HG02973 (cell line): ENCODE results near the gene EPN1.
A peak's percentile ranks its signal among the peaks of the same experiment; 100 is the strongest.

ENCODE experiments used
- ATAC-seq: cut with Tn5 transposase; IDR thresholded peaks from one replicate; pipeline ENCODE4 v1.9.1; 2021; ENCODE audit warnings: moderate library complexity; ENCODE audit not compliant: unreplicated experiment

EPN1 gene

DNA sequence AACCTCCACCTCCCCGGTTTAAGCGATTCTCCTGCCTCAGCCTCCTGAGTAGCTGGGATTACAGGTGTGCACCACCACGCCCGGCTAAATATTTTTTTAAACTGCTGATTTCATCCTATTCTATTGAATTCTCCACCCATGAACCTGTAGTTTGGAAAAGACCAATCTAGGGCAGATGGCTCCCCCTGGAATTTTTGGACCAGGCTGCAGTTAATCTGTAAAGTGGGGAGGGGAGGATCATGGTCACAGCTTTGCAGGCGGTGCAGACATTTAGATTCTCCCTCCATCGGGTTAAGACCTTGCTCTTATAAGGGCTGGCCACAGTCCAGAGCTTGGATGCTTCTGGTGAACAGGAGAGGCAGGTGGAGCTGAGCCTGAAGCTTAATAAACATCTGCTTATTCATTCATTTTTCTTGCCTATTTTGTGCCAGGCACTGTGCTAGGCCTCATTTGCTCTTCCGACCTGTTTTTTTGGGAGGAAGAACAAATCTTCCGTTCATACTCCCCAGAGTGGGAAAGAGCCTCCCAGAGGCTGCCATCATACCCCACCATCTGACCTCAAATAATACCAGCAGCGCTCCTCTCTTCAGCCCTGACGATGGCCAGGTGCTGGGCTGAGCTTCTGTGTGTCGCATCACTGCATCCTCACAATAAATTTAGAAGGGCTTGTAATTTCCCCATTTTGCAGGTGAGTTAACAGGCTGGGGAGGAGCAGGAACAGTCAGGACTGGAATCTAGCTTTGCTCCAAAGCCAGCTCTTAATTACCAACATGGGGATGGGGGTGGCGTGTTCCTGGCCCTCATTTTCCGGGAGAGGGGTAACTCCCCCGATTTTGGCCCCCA, 27.9 kb upstream of the EPN1 start:
- ATAC-seq = no peak

- no peak for ATAC-seq
Measured at GRCh38 chr19:55647732-55648584, 27.1 kb upstream of the EPN1 start, which contains the start of gene CCDC106. TSS of gene CCDC106 (plus strand) at chr19:55648212. CDS start at chr19:55649047, 835 bp downstream.

GRCh38 chr19:55648585-55649267, 26.3 kb upstream of the EPN1 start:
- ATAC-seq = no peak

GRCh38 chr19:55649268-55650125, 25.5 kb upstream of the EPN1 start:
- ATAC-seq = no peak

DNA sequence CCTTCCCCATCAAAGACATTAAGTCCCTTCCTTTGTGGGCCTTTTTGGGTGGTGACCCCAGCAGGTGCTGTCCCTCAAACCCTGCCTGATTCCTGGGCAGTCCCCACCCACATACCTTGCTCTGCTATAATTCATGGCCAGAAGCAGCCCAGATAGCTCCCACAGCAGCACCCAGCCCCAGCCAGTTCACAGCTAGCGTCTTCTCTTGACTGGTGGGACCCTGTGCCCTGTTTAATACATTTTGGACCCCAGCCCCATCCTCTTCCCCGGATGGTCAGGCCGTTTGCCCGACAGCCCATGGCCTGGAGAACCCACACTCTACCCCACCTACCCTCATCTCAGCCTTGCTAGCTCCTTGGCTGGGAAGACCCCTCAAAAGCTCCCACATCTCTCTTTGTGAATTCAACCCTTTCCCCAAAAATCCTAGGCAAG, 24.9 kb upstream of the EPN1 start:
- no peak for ATAC-seq

DNA sequence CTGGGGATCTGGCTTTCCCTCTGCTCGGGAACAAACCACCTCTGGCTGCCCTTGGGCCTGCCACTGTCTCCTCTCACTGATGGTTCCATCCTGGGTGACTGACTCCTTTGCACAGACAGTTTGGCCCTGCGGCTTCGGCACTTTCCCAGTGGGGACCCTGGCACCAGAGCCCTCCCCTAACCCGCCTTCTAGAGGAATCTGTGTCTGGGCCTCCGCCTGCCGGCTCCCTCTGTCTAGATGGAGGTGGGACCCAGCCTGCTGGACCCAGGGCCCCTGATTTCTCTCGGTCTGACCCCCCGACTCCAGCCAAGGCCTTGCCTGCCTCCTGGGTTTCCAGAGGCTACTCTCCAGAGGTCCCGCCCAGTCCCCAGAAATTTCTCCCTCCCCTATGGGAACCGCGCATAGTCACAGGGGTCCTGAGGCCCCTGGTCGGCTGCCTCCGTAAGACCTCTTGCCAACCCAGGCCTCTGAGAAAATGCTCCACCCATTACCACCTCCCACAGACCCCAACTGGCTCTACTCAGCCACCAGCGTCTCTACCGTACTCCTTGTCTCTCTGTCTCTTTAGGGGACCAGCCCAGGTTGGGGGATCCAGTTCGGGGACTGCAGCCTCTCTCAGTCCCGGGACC, 24.3 kb upstream of the EPN1 start:
- no peak for ATAC-seq

DNA sequence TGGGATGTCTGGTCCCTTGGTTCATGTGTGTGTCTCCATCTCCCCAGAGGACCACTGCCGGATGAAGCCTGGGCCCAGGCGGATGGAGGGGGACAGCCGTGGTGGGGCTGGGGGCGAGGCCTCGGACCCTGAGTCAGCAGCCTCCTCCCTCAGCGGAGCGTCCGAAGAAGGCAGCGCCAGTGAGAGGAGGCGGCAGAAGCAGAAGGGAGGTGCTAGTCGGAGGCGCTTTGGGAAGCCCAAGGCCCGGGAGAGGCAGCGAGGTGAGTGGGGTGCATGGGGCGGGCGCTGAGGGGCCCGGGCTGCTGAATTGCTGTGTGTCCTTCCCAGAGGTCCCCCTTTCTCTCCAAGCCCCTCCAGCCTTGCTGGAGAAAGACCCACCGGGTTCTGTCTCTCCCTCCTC, 23.8 kb upstream of the EPN1 start:
- ATAC-seq = no peak

- ATAC-seq = no peak
Measured at GRCh38 chr19:55652311-55653128, 22.5 kb upstream of the EPN1 start.

- ATAC-seq = peak; percentile 30
Measured at GRCh38 chr19:55653651-55654322, 21.2 kb upstream of the EPN1 start.

DNA sequence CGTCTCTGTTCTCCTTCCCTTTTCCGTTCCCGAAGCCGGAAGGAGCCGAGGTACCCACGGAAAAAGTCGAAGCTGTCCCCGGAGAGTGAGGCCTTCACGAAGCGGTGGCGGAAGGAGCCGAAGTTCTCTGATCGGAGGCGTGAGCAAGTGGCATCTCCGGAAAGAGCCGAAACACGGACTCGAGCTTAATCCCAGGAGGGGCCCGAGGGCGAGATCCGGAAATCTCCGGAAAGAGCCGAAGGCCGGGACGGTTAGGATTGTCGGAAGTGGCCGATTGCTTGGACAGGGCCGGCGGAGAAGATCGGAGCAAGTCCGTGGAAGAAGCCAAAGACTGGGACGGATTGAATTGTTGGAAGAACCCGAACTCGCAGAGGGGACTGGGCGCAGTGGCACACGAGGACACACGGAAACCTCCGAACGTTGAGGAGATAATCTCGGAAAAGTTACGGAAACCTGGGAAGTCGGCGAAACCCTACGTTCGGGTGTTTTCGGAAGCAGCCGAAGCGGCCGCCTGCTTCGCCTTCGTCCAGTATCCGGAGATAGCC, 20.6 kb upstream of the EPN1 start:
- peak; percentile 55 for ATAC-seq

DNA sequence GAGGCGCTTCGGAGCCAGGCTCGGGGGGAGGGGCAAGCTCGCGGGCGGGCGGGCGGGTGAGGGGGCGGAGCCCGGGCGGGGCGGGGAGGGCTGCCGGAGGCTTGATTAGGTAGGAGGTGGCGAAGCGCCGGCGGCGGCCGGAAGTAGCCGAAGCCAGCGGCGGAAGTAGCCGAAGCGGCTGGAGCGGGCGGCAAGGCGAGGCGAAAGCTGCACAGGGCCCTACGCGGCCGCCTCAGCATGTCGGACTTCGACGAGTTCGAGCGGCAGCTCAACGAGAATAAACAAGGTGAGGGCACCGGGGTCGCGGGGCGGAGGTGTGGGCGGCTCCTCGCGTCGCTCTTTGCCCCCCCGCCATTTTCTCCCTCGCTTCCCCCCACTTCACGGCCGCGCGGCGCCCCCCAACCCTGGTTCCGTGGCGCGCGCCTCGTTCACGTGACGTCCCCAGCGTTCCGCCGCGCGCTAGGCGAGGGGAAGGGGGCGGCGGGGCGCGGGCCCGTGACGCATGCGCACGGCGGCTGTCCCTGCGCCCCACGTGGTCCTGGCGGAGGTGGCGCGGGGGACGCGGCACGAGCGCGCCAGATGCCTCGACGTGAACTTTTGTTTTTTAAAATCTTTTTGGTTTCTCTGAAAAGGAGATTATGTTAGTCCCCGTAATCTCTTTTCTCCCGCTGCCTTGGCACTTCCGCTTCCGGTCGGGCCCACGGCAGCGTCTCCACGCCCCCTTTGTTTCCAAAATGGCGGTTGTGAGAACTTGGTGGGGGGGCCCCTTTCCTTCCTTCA, 20.0 kb upstream of the EPN1 start, which contains the start of gene U2AF2:
U2AF2 (plus strand) TSS at position 168 of the 780 bp plus-strand sequence; CDS start at position 238, 70 bp downstream.
- peak; percentile 41 for ATAC-seq

GRCh38 chr19:55655648-55656040, 19.4 kb upstream of the EPN1 start:
- no peak for ATAC-seq

DNA sequence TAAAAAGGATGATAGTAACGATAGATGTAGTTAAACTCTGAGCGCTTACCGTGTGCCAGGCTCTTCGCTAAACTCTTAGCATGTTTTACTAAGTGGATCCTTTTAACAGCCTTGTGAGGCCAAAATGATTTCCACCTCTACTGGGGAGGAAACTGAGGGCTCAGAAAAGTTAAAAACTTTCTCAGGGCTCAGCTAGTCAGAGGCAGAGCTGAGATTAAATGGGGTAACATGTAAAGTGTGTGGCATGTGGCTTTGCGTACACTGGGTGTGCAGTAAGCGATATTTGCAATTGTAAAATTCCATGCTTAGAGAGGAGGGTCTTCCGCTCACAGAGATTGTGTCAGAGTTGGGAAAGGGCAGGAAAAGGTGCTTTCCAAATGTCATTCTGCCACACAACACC, 18.5 kb upstream of the EPN1 start:
- ATAC-seq = no peak

DNA sequence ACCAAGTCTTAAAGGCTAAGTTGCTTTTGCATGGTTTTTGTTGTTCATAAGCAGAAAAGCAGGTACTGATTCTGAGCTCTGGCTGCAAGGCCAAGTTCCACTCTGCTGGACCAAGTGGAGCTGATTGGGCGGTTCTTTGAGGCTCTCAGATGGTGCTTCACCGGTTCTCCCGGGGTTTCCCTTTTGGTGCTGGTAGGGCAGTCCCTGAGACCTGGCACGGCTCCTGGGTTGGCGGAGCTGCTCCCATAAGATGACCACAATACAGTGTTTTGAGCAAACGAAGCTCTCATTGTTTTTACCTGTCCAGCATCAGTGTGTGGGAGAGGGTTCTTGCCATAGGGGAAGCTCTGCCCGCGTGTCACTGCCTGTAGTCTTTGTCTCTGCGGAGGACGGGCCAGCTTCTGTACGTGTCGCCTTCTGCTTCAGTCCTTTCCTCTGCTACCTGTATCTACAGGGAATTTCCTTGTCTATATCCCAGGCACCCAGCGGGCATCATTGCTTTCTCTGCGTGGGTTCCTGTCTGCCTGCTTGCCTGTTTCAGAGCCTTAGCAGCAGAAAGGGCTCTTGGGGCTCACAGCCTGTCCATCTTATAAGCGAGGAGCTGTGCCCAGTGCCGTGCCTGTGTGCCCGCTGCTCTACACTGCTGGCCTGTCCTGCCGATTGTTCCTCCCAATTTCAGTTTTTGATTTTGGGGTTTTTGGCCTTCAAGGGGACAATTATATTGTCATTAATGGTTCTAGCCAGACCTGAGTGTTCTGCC, 17.9 kb upstream of the EPN1 start:
- ATAC-seq = no peak

GRCh38 chr19:55658846-55659459, 16.1 kb upstream of the EPN1 start:
- no peak for ATAC-seq

- ATAC-seq = no peak
Measured at GRCh38 chr19:55659822-55660221, 15.2 kb upstream of the EPN1 start.
